ENCODE measurements around the gene NR1D2. TPM values are rescaled to one million over a fixed set of nuclear protein-coding genes. Genes with fewer than 3 reads are reported as not detected.

NR1D2 gene
- total RNA-seq, 1 donor from 2014 or later = 3.0 TPM

DNA sequence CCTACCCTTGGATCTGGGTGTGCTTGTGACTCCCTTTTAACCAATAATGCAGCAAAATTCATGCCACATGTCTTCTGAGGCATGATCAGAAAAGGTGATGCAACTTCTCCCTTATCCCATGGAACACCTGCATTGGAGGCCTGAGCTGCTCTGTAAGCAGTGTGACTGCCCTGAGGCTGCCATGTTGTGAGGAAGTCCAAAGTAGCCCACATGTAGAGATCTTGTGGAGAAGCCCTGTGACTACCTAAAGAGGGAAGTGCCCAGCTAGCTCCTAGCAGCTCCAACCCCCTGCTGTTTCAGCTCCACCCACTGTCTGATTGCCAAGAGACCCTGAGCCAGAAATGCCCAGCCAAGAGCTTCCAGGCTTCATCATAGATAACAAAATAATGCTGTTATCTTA, 6.4 kb upstream of the NR1D2 start:
- H3K4me1 Mint-ChIP-seq (ENCODE audit: low read depth) = peaks cover under 1% of the 10 kb centered on the region
- intact Hi-C loops (cut with micrococcal nuclease) = no loop called here

DNA sequence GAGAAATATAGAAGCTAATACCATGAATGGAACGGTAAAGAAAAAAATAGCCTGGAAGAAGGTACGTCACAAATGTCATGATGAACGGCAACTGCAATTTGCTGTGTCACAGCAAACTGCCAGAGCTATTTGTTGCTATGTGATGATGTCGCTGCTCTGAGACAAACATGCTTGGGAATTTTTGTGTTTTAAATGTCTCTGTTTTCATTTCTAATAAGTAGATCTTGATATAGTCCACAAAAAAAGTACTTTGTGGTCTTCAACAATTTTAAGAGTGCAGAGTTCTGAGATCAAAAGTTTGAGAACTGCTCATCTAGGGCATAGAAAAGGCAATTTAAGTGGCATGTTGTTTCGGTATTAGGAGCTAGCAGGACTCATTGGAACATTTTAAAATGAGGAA, 4.3 kb upstream of the NR1D2 start:
- peaks cover 34% of the 10 kb centered on the region for H3K27me3 Mint-ChIP-seq (ENCODE audit: insufficient read depth)
- no peak overlapping the region for H3K4me3 Mint-ChIP-seq
- H3K9me3 Mint-ChIP-seq = no peaks in the 10 kb centered on the region
- H3K4me1 Mint-ChIP-seq (ENCODE audit: low read depth) = peaks cover 10% of the 10 kb centered on the region
- DNase-seq (ENCODE audit: low spot score) = no peak
- intact Hi-C loops (cut with micrococcal nuclease) = no loop called here
- no peak overlapping the region for H3K27ac Mint-ChIP-seq
- H3K36me3 Mint-ChIP-seq (ENCODE audit: low read depth) = no peaks in the 10 kb centered on the region

More for the DNA sequence above, 6.4 kb upstream of the NR1D2 start:
- DNase-seq (ENCODE audit: low spot score) = no peak
- H3K4me3 Mint-ChIP-seq = no peak overlapping the region
- H3K27me3 Mint-ChIP-seq (ENCODE audit: insufficient read depth) = peaks cover 24% of the 10 kb centered on the region
- no peaks in the 10 kb centered on the region for H3K36me3 Mint-ChIP-seq (ENCODE audit: low read depth)
- no peak overlapping the region for H3K27ac Mint-ChIP-seq
- no peaks in the 10 kb centered on the region for H3K9me3 Mint-ChIP-seq

DNA sequence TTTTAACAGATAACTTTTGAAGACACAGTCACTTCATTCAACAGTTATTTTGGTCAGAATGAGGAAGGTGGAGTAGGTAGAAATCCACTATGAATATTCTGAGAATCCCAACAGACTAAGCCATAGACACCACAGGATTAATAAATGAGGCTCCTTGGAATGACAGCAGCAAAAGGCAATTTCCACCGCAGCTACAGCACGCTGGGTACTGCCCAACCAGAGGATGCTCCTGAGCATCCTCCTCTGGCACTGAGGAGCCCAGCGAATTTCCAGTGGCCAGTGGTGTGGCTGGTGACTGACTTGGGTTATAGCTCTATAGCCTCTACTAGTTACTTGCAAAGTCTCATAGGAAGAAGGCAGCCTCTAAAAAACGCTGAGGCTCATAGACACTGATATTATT, 3.6 kb upstream of the NR1D2 start:
- intact Hi-C loops (cut with micrococcal nuclease) = no loop called here
- no peak overlapping the region for H3K27ac Mint-ChIP-seq
- no peaks in the 10 kb centered on the region for H3K9me3 Mint-ChIP-seq
- no peaks in the 10 kb centered on the region for H3K36me3 Mint-ChIP-seq (ENCODE audit: low read depth)
- peaks cover 10% of the 10 kb centered on the region for H3K4me1 Mint-ChIP-seq (ENCODE audit: low read depth)
- no peak overlapping the region for H3K4me3 Mint-ChIP-seq
- peaks cover 31% of the 10 kb centered on the region for H3K27me3 Mint-ChIP-seq (ENCODE audit: insufficient read depth)
- DNase-seq (ENCODE audit: low spot score) = no peak

DNA sequence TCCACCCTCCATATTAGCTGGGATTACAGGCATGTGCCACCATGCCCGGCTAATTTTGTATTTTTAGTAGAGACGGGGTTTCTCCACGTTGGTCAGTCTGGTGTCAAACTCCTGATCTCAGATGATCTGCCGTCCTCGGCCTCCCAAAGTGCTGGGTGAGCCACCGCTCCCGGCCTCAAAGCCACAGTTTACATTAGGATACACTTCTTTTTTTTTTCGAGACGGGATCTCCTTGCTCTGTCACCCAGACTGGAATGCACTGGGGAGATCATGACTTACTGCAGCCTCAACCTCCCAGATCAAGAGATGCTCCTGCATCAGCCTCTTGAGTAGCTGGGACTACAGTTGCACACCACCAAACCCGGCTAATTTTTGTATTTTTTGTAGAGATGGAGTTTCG, 2.5 kb upstream of the NR1D2 start:
- intact Hi-C loops (cut with micrococcal nuclease) = no loop called here
- H3K27ac Mint-ChIP-seq = no peak overlapping the region
- no peaks in the 10 kb centered on the region for H3K36me3 Mint-ChIP-seq (ENCODE audit: low read depth)

DNA sequence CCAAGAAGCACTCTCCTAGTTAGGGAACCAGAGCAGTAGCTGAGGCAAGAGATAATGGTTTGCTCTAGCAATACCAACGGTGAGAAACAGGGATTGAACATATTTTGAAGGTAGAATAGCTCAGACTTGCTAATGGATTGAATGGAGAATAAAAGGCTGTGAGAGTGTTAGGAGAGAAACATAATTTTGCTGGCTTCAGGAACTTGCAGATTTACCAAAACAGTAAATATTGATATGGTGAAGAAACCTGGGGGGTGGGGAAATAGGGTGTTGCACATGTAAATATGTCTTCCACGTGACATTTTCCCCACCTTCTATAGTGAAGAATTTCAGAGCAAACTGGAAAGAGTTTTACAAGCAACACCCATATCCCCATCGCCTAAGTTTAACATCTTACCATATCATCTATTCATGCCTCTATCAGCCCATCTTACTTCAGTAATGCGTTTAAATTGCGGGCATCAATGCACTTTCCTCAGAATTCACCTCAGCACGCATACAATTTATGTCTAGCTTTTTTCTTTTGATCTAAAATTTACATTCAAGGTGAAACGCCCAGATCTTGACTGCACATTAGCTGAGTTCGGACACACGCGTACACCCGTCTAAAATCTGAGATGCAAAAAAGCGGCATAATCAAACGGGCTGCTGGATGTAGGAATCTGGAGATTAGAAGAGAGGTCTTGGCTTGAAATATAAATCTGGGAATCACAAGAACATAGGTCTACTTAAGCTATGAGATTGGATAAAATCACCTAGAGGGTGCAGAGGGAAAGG, 891 bp upstream of the NR1D2 start:
- H3K4me1 Mint-ChIP-seq (ENCODE audit: low read depth) = peaks cover 10% of the 10 kb centered on the region
- H3K4me3 Mint-ChIP-seq = peak overlapping the region; percentile 71
- H3K9me3 Mint-ChIP-seq = no peaks in the 10 kb centered on the region
- H3K27me3 Mint-ChIP-seq (ENCODE audit: insufficient read depth) = peaks cover 24% of the 10 kb centered on the region
- no peak for DNase-seq (ENCODE audit: low spot score)
- H3K27ac Mint-ChIP-seq = peak overlapping the region; percentile 53
- H3K36me3 Mint-ChIP-seq (ENCODE audit: low read depth) = no peaks in the 10 kb centered on the region
- intact Hi-C loops (cut with micrococcal nuclease) = loop anchor here (2.0 kb wide), 4 partner anchors 55 to 741 kb away; partner anchors contain the start of gene UBE2E2

More for the DNA sequence above, 2.5 kb upstream of the NR1D2 start:
- peaks cover 10% of the 10 kb centered on the region for H3K4me1 Mint-ChIP-seq (ENCODE audit: low read depth)
- no peak for DNase-seq (ENCODE audit: low spot score)
- no peak overlapping the region for H3K4me3 Mint-ChIP-seq
- peaks cover 26% of the 10 kb centered on the region for H3K27me3 Mint-ChIP-seq (ENCODE audit: insufficient read depth)
- no peaks in the 10 kb centered on the region for H3K9me3 Mint-ChIP-seq

DNA sequence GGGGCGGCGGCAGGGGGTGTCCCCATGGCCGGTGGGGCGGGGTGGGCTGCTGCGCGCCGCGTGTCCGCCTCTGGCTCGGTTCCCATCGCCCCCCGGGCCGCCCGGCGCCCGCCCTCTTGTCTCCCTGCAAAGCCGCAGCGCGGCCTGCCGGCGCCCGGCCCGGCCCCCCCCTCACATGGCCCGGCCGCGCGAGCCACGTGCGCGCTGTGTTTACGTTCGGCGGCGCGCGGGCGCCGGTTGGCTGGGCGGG, 502 bp downstream of the NR1D2 start:
- no peak overlapping the region for H3K27ac Mint-ChIP-seq
- H3K4me1 Mint-ChIP-seq (ENCODE audit: low read depth) = peaks cover 24% of the 10 kb centered on the region
- no peaks in the 10 kb centered on the region for H3K9me3 Mint-ChIP-seq
- H3K27me3 Mint-ChIP-seq (ENCODE audit: insufficient read depth) = peaks cover 24% of the 10 kb centered on the region
- no peak for DNase-seq (ENCODE audit: low spot score)
- intact Hi-C loops (cut with micrococcal nuclease) = loop anchor here (1.0 to 2.0 kb wide), 5 partner anchors 28 to 743 kb away; partner anchors contain the start of genes RPL15 and UBE2E2
- H3K4me3 Mint-ChIP-seq = peak overlapping the region; percentile 52
- no peaks in the 10 kb centered on the region for H3K36me3 Mint-ChIP-seq (ENCODE audit: low read depth)

DNA sequence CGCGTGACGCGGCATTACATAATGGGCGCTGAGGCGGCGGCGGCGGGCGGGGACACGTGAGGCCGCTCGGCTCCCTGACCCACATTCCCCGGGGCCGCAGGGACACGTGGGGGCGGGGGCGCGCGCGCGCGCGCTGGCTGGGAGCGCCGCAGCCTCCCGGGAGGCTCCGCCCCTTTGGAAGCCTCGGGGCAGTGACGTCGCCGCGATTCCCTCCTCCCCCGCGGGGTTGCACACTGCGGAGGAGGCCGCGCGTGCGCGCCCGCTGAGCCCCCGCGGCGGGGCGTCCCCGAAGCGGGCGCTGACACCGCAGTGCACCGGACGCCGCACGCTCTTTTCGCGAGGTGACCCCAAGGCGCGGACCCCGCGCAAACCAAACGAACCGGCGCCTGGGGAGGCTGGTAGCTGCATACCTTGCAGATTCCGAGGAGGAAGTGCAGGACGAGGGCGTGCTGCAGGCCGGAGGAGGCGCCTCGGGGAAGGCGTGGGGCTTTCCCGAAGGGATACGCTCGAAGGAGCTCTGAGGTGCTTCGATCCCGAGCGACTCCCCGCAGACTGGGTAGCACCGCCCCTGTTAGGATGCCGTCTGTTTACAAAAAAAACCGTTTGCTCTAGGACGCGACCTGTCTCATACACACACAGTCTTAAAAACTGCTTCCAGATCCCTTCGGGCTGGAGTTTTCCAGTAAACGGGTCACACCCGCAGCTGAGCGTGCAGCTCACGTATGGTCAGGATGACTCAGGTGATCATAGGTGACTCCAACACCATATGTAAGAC, 1.0 kb downstream of the NR1D2 start:
- peak; percentile 90 for DNase-seq (ENCODE audit: low spot score)
- H3K9me3 Mint-ChIP-seq = no peaks in the 10 kb centered on the region
- intact Hi-C loops (cut with micrococcal nuclease) = loop anchor here (1.0 to 2.0 kb wide), 7 partner anchors 13 to 743 kb away; partner anchors contain the start of genes RPL15, UBE2E1 and UBE2E2
- H3K27me3 Mint-ChIP-seq (ENCODE audit: insufficient read depth) = peaks cover 24% of the 10 kb centered on the region
- H3K4me1 Mint-ChIP-seq (ENCODE audit: low read depth) = peaks cover 26% of the 10 kb centered on the region
- peak overlapping the region; percentile 85 for H3K4me3 Mint-ChIP-seq
- peak overlapping the region; percentile 86 for H3K27ac Mint-ChIP-seq
- H3K36me3 Mint-ChIP-seq (ENCODE audit: low read depth) = no peaks in the 10 kb centered on the region

DNA sequence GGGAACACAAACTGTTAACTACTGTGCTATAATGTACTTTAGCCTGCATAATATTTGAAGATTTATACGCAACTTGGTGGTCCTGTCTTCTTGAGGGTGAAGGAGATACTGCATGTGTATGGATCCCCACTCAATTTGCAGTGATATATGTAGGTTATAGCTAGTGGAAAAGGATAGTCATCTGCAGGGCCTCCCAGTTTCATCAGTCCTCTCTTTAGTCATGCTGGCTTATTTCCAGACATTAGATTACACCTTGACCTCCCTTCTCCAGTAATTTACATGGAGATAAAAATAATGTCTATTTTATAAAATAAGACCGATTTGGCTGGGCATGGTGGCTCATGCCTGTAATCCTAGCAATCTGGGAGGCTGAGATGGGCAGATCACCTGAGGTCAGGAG, 3.7 kb downstream of the NR1D2 start:
- no peak overlapping the region for H3K4me3 Mint-ChIP-seq
- no peak for DNase-seq (ENCODE audit: low spot score)
- peaks cover 10% of the 10 kb centered on the region for H3K27me3 Mint-ChIP-seq (ENCODE audit: insufficient read depth)
- H3K4me1 Mint-ChIP-seq (ENCODE audit: low read depth) = peaks cover 24% of the 10 kb centered on the region
- no peaks in the 10 kb centered on the region for H3K9me3 Mint-ChIP-seq
- H3K36me3 Mint-ChIP-seq (ENCODE audit: low read depth) = no peaks in the 10 kb centered on the region
- intact Hi-C loops (cut with micrococcal nuclease) = no loop called here
- H3K27ac Mint-ChIP-seq = no peak overlapping the region

DNA sequence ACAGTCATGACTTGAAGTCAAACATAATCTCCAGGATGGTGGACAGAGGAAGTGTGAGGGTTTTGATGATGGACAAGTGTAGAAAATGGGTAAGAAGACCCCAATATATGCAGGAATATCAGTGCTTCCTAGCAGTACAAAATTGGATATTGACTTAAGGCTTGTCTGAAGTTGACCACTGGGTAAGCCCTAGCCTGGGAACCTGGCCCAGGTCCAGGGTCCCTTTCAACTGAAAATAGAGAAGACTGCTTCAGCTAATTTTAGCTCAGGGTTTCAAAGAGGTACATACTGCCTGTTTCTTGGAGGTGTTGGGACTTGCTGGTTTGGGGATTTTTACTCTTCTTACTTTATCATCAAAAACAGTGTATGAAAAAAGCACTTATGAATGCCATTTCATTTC, 4.7 kb downstream of the NR1D2 start:
- no peaks in the 10 kb centered on the region for H3K9me3 Mint-ChIP-seq
- peak overlapping the region; percentile 67 for H3K4me3 Mint-ChIP-seq
- DNase-seq (ENCODE audit: low spot score) = no peak
- peaks cover 3% of the 10 kb centered on the region for H3K36me3 Mint-ChIP-seq (ENCODE audit: low read depth)
- peaks cover 15% of the 10 kb centered on the region for H3K4me1 Mint-ChIP-seq (ENCODE audit: low read depth)
- no peak overlapping the region for H3K27ac Mint-ChIP-seq
- H3K27me3 Mint-ChIP-seq (ENCODE audit: insufficient read depth) = peaks cover 2% of the 10 kb centered on the region
- intact Hi-C loops (cut with micrococcal nuclease) = no loop called here

DNA sequence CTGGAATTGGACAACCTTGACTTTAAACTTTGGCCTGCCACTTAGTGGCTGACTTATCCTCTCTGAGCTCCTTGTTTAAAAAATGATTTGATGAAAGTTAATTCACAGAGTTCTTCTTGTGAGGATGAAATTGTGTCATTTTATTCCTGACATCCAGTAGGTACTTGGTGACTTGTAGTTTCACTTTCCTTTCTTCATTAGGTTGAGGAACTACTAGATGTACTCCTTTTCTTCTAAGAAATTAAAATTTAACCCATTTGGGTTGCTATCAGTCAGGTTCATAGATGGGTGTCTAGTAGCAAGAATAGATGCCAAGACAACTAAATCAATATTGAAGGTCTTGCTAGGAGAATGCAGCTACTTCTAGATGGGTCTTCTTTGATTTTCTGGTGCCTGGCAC, 5.2 kb downstream of the NR1D2 start:
- peaks cover 3% of the 10 kb centered on the region for H3K36me3 Mint-ChIP-seq (ENCODE audit: low read depth)
- no peak for DNase-seq (ENCODE audit: low spot score)
- no peak overlapping the region for H3K27ac Mint-ChIP-seq
- peaks cover 3% of the 10 kb centered on the region for H3K27me3 Mint-ChIP-seq (ENCODE audit: insufficient read depth)
- intact Hi-C loops (cut with micrococcal nuclease) = no loop called here
- H3K4me1 Mint-ChIP-seq (ENCODE audit: low read depth) = peaks cover 15% of the 10 kb centered on the region
- H3K4me3 Mint-ChIP-seq = peak overlapping the region; percentile 67
- H3K9me3 Mint-ChIP-seq = no peaks in the 10 kb centered on the region

DNA sequence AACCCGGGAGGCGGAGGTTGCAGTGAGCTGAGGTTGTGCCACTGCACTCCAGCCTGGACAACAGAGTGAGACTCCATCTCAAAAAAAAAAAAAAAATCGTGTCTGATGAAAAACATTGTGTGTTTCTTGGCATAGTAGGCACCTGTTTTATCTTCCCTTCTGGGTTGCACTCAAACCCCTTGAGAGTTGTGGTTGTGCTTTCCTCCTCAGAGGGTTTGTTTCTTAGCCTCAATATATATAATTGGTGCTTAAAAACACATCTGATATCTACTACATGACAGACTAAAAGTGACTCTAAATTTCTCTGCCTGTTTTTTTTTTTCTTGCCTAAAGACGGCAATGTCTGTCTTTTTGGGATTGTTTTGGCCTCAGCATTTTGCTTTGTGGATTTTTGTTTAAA, 7.6 kb downstream of the NR1D2 start:
- Mint-ChIP-seq H3K4me1 (ENCODE audit: low read depth) (peaks cover 15% of the 10 kb centered on the region), H3K36me3 (ENCODE audit: low read depth) (peaks cover 3% of the 10 kb centered on the region), H3K27ac (no peak overlapping the region), H3K4me3 (no peak overlapping the region), H3K9me3 (no peaks in the 10 kb centered on the region), H3K27me3 (ENCODE audit: insufficient read depth) (peaks cover 2% of the 10 kb centered on the region)
- no peak for DNase-seq (ENCODE audit: low spot score)
- intact Hi-C loops (cut with micrococcal nuclease) = no loop called here

DNA sequence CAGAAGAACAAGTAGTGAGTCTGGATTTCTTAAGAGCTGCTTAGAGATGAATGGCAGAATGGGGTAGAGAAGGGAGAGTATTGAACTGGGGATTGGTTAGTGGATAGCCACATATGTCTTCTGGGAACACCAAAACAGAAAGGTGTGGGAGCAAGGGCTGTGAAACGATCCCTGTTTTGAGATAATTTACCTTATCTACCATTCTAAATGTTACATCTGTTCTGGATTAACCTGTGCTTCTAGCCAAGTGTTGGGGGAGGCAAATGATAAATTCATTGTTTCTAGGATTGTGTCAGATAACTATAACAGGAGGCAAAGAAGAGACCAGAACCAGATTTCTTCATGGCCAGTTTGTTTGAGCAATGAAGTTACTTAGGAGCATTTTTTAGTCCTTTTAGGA, 8.4 kb downstream of the NR1D2 start:
- no peak overlapping the region for H3K4me3 Mint-ChIP-seq
- DNase-seq (ENCODE audit: low spot score) = no peak
- peaks cover 2% of the 10 kb centered on the region for H3K27me3 Mint-ChIP-seq (ENCODE audit: insufficient read depth)
- H3K4me1 Mint-ChIP-seq (ENCODE audit: low read depth) = peaks cover 15% of the 10 kb centered on the region
- H3K36me3 Mint-ChIP-seq (ENCODE audit: low read depth) = peaks cover 3% of the 10 kb centered on the region
- no peak overlapping the region for H3K27ac Mint-ChIP-seq
- intact Hi-C loops (cut with micrococcal nuclease) = no loop called here
- no peaks in the 10 kb centered on the region for H3K9me3 Mint-ChIP-seq

DNA sequence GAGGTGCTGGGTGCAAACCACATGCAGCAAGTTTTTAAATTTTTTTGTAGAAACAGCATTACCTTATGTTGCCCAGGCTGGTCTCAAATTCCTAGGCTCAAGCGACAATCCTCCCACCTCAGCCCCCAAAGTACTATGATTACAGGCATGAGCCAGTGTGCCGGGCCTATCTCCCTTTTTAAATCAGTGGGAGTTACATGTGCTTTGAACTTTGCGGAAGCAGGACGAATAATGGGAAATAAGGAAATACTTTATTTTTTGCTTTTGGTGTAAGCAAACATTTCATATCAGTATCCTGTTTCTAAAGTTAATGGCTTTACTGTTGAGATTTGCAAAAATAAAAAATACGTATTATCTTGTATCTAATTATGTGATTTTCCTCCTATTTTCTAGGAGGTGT, 9.1 kb downstream of the NR1D2 start:
- intact Hi-C loops (cut with micrococcal nuclease) = no loop called here
- H3K27me3 Mint-ChIP-seq (ENCODE audit: insufficient read depth) = peaks cover 2% of the 10 kb centered on the region
- no peak overlapping the region for H3K27ac Mint-ChIP-seq
- peaks cover 18% of the 10 kb centered on the region for H3K4me1 Mint-ChIP-seq (ENCODE audit: low read depth)
- H3K36me3 Mint-ChIP-seq (ENCODE audit: low read depth) = peaks cover 3% of the 10 kb centered on the region
- H3K9me3 Mint-ChIP-seq = no peaks in the 10 kb centered on the region
- DNase-seq (ENCODE audit: low spot score) = no peak
- H3K4me3 Mint-ChIP-seq = no peak overlapping the region

Measured in activated T-helper 1 cell treated with anti-CD3 and anti-CD28 coated beads, Interleukin-12 subunit alpha, Interleukin-12 subunit beta, Interleukin-2, Interleukin-4 antibody, amounts not matched to agents 30 ng/mL and 10 ng/mL and 1 ng/mL, durations not matched to agents 14 hours and 24 hours and 36 hours (primary cell).